IMR-90 (cell line): ENCODE results near the gene HADH.

Experiments used
- MXI1 ChIP-seq: IDR thresholded peaks from 2 replicates; pipeline ENCODE4 v1.6.1; 2012; ENCODE audit warnings: low read depth, mild to moderate bottlenecking, low read length, moderate library complexity, borderline replicate concordance
- TF ChIP-seq, protein P1 (sequence below): conservative IDR thresholded peaks from 2 replicates; pipeline ENCODE4 v1.5.1; 2012; ENCODE audit warnings: mild to moderate bottlenecking, low read depth, low read length, improper control_type of control experiment

DNA sequence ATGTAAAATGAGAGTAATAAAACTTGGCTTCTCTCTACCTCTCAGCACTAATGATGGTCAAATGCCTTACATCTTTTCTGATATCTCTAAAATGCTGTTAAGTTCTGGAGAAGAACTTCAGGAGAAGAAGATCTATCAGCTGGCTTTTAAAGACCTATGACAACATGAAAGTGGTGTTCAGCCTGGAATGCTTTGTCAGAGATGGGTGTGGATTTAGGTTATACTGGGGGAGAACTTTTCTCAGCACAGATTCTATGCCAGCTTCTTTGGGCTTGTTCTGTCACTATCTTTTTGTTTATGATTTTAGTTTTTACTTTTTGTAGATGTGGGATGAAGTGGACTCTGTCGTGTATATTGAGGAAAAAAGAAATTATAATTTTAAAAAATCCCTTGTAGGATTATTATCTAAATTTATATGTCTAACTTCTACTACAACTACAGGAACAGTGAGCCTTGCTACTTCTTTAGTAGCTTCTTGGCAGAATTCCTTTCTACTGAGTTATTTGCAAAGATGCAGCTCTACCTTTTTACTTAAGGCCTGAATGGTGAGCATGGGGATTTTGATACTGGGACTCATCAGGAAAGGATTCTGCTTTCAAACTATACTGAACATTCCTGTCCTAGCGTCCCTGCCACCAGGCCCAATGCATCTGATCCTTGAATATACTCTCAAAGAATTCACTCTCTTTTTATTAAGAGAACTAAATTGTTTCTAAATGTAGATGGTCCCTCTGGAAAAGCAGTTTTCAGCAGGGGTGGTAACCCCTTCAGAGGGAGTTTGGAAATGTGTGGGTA lies 38.7 kb upstream of the HADH start:
- TF ChIP-seq, protein P1, sequence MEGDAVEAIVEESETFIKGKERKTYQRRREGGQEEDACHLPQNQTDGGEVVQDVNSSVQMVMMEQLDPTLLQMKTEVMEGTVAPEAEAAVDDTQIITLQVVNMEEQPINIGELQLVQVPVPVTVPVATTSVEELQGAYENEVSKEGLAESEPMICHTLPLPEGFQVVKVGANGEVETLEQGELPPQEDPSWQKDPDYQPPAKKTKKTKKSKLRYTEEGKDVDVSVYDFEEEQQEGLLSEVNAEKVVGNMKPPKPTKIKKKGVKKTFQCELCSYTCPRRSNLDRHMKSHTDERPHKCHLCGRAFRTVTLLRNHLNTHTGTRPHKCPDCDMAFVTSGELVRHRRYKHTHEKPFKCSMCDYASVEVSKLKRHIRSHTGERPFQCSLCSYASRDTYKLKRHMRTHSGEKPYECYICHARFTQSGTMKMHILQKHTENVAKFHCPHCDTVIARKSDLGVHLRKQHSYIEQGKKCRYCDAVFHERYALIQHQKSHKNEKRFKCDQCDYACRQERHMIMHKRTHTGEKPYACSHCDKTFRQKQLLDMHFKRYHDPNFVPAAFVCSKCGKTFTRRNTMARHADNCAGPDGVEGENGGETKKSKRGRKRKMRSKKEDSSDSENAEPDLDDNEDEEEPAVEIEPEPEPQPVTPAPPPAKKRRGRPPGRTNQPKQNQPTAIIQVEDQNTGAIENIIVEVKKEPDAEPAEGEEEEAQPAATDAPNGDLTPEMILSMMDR = no peak
- no peak for TF ChIP-seq MXI1
